ENCODE measurements around the gene RNGTT.

The RNGTT gene

GRCh38 chr6:88575536-88575935 is 387.9 kb downstream of the RNGTT start:
- H3K4me3 ChIP-seq (ENCODE audit: low read length), result no peak overlapping the region
- TF ChIP-seq, protein P1, sequence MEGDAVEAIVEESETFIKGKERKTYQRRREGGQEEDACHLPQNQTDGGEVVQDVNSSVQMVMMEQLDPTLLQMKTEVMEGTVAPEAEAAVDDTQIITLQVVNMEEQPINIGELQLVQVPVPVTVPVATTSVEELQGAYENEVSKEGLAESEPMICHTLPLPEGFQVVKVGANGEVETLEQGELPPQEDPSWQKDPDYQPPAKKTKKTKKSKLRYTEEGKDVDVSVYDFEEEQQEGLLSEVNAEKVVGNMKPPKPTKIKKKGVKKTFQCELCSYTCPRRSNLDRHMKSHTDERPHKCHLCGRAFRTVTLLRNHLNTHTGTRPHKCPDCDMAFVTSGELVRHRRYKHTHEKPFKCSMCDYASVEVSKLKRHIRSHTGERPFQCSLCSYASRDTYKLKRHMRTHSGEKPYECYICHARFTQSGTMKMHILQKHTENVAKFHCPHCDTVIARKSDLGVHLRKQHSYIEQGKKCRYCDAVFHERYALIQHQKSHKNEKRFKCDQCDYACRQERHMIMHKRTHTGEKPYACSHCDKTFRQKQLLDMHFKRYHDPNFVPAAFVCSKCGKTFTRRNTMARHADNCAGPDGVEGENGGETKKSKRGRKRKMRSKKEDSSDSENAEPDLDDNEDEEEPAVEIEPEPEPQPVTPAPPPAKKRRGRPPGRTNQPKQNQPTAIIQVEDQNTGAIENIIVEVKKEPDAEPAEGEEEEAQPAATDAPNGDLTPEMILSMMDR (IDR thresholded peaks at IDR 0.05; ENCODE audit: insufficient read depth, low read depth, low read length, missing control alignments), result no peak
- DNase-seq (ENCODE audit: low read depth), result no peak

- DNase-seq (ENCODE audit: low read depth), result no peak
- H3K4me3 ChIP-seq (ENCODE audit: low read length), result no peak overlapping the region
- TF ChIP-seq, protein P1 (IDR thresholded peaks at IDR 0.05; ENCODE audit: insufficient read depth, low read depth, low read length, missing control alignments), result no peak
Measured at GRCh38 chr6:88574651-88575050, 388.8 kb downstream of the RNGTT start.

- TF ChIP-seq, protein P1 (IDR thresholded peaks at IDR 0.05; ENCODE audit: insufficient read depth, low read depth, low read length, missing control alignments), result no peak
- no peak for DNase-seq (ENCODE audit: low read depth)
- H3K4me3 ChIP-seq (ENCODE audit: low read length), result no peak overlapping the region
Measured at GRCh38 chr6:88574031-88574430, 389.4 kb downstream of the RNGTT start.

DNA sequence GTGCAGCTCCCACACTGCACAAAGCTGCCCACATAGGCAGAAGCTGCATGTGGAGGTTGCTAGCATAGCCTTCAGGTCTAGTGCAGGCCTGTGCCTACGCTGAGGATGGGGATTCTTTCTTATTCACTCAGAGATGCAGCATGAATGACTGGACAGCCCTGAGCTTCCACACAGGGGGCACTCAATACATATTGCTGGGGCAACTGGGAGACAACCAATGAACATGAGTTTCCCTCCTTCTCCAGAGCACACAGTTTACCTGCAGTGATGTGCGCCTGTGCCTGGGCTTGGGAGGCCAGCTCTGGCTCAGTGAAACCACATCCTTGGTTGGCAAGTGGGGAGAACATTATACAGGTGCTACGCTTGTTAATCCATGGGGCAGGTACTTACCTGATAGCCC is 389.9 kb downstream of the RNGTT start:
- H3K4me3 ChIP-seq (ENCODE audit: low read length), result no peak overlapping the region
- TF ChIP-seq, protein P1 (IDR thresholded peaks at IDR 0.05; ENCODE audit: insufficient read depth, low read depth, low read length, missing control alignments), result no peak
- no peak for DNase-seq (ENCODE audit: low read depth)

DNA sequence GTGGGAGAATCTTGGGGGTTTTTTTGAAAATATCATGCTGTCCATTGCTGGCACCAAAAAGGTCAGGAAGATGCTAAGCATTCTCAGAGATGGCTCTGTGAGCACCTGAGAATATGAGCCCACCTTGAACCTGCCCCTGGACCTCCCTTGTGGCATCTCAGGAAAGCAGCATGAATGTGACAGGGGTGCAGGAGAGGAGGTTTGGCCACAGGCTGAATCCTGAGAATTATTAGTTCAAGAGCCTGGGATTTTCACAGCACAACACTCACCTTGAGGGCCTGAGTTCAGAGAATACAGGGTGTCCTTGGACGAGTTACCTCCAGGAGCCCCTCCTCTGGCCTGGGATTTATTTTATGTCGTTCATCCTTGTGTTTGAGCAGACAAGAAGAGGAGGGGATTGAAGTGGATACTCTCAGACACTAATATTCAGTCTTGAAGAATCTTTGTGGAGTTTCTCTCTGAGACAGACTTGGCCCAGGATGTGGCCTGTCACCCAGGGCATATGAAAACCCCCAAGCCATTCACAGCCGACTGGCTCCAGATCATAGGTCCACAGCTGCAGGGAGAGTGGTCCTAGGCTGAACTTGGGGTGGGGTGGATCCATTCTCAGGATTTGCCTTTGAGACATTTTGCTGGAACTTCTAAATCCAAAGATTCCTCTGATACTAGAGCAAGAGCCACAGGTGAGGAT is 390.8 kb downstream of the RNGTT start:
- TF ChIP-seq, protein P1 (IDR thresholded peaks at IDR 0.05; ENCODE audit: insufficient read depth, low read depth, low read length, missing control alignments), result no peak
- DNase-seq (ENCODE audit: low read depth), result no peak

DNA sequence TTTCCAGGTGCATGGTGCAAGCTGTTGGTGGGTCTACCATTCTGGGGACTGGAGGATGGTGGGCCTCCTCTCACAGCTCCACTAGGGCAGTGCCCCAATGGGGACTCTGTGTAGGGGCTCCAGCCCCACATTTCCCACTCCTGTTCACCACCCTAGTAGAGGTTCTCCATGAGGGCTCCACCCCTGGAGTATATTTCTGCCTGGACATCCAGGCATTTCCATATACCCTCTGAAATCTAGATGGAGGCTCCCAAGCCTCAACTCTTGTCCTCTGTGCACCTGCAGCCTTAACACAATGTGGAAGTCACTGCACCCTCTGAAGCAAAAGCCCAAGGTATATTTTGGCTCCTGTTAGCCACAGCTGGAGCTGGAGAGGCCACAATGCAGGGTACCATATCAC is 393.5 kb downstream of the RNGTT start:
- no peak for DNase-seq (ENCODE audit: low read depth)
- TF ChIP-seq, protein P1 (IDR thresholded peaks at IDR 0.05; ENCODE audit: insufficient read depth, low read depth, low read length, missing control alignments), result no peak
- no peak overlapping the region for H3K4me3 ChIP-seq (ENCODE audit: low read length)

More for the DNA sequence above, 390.8 kb downstream of the RNGTT start:
- H3K4me3 ChIP-seq (ENCODE audit: low read length), result no peak overlapping the region

GRCh38 chr6:88567696-88568095 is 395.7 kb downstream of the RNGTT start:
- no peak for DNase-seq (ENCODE audit: low read depth)
- TF ChIP-seq, protein P1 (IDR thresholded peaks at IDR 0.05; ENCODE audit: insufficient read depth, low read depth, low read length, missing control alignments), result no peak
- no peak overlapping the region for H3K4me3 ChIP-seq (ENCODE audit: low read length)
